HG03280 (cell line): ENCODE results near the gene SLC1A6.
"Not testable (repeated sequence)": the region's sequence is repeated elsewhere in the genome, so short reads cannot be mapped to it uniquely, and the experiment has no call there.

Experiments used
- ATAC-seq: cut with Tn5 transposase; IDR thresholded peaks from one replicate; pipeline ENCODE4 v1.9.1; 2021; ENCODE audit warnings: mild to moderate bottlenecking, moderate library complexity; ENCODE audit not compliant: unreplicated experiment

The SLC1A6 gene

DNA sequence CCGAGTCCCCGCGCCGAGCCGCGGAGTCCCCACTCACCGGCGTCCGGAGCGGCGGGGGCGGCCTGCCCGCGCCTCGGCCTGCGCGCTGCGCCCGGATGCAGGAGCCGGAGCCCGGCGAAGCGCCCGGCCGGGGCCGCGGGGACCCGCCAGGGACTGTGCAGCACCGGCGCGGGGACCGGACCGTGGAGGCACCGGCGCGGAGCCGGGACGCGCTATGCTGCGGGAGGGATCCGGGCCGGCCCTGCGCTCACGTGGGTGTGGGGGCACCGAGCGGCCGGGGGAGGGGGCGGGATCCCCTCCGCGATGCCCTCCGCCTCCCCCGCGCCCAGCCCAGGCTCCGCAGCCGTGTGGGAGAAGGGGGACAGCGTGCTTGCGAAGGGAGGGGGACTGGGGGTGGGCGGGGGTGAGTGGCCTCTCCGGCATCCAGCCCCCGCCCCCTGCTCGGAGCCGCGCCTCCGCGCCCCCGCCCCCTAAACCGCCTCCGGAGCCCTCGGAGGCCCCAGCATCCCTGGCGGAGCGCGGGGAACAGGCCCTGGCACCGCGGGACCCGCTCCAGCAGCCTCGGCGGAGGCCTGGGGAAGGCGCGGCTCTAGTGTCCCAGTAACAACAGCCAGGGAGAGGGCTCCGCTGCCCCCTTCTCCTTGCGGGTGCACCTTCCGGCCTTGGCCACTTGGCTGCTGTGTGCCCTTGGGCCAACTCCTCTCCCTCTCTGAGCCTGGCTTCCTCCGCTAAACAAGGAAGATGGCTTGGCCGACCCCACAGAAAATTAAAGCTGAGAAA lies at the start of gene SLC1A6:
Gene SLC1A6 (minus strand): TSS at position 389 of the 780 bp plus-strand sequence. CDS start 6,954 bp downstream, outside the sequence.
- ATAC-seq, result no peak

GRCh38 chr19:15028490-15028889 lies 48.8 kb upstream of the SLC1A6 start:
- no peak for ATAC-seq

DNA sequence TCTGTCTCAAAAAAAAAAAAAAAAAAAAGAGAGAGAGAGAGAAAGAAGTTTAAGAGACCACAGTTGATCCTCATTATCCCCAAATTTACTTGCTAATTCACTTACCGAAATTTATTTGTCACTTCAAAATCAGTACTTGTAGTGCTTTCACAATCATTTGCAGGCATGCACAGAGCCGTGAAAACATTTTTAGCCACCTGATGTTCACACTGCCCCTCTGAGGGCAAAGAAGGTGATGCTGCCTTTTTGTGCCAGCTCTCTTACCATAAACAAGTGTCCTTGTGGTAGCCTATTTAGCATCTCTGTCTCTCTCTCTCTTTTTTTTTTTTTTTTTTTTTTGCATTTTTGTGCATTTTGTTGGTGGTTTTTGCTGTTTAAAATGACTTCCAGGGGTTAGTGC lies 45.6 kb upstream of the SLC1A6 start:
- no peak for ATAC-seq

- no peak for ATAC-seq
Observed at GRCh38 chr19:15022752-15023151, 43.1 kb upstream of the SLC1A6 start.

GRCh38 chr19:15021286-15022007 lies 41.8 kb upstream of the SLC1A6 start:
- ATAC-seq, result no peak

GRCh38 chr19:15018836-15019235 lies 39.2 kb upstream of the SLC1A6 start:
- ATAC-seq, result not testable (repeated sequence)

- ATAC-seq, result no peak
Observed at GRCh38 chr19:15015946-15016542, 36.4 kb upstream of the SLC1A6 start.

DNA sequence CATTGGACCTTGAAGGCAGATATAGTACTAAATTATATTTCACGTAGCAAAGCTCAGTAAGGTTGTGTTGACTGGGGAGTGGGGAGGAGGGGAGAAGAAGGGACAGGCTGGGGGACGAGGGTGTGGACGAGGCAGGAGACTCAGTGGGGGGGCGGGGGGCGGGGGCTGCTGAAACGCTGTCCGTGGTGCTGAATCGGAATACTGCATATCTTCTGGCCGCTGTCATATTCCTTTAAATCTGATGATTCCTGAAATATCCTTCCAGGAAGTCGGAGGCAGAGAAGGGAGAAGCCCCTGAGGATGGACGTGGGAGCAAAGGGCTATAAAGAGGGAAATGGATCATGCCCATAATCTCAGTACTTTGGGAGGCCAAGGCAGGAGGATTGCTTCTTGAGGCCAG lies 34.9 kb upstream of the SLC1A6 start:
- no peak for ATAC-seq

- ATAC-seq, result no peak
Observed at GRCh38 chr19:15010501-15011300, 31.0 kb upstream of the SLC1A6 start.

DNA sequence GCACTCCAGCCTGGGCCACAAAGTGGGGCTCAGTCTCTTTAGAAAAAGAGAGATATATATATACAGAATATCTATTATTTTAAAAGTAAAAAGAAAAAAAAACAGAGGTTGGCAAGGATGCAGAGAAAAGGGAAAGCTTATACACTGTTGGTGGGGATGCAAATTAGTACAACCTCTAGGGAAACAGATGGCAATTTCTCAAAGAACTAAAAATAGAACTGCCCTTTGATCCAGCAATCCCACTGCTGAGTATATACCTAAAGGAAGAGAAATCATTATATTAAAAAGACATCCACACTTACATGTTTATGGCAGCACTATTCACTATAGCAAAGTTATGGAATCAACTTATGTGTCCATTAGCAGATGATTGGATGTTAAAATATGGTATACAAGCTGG lies 28.6 kb upstream of the SLC1A6 start:
- ATAC-seq, result no peak

- ATAC-seq, result no peak
Observed at GRCh38 chr19:14997981-14998380, 18.3 kb upstream of the SLC1A6 start.

DNA sequence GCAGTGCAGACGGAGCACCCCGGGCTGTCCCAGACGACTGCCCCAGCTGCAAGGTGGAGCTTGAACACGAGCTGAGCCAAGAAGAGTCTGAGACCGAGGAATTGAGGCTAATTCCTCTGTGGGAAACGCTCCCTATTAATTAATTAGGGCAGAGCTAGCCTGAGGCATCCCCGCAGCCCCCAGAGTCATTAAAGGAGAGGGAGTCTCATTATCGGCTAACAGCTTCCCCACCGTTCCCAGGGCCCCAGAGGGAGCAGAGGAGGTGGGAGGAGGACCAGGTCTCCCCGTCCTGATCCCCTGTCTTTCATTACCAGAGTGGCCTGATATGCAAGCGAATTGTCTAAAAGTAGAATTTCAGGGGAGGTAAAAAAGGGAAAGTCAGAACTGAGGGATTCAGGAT lies 13.1 kb upstream of the SLC1A6 start:
- ATAC-seq, result no peak

DNA sequence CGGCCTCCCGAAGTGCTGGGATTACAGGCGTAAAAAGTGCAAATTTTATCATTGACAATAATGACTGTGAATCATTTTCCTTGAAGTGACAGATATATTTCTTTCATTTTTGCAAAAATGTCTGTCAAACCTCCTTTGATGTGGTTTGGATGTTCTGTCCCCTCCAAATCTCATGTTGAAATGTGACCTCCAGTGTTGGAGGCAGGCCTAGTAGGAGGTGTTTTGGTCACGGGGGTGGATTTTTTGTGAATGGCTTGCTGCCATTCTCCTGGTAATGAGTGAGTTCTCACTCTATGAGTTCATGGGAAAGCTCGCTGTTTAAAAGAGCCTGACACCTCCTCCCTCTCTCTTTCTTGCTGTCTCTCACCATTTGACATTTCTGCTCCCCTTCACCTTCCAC lies 5.5 kb upstream of the SLC1A6 start:
- no peak for ATAC-seq

- ATAC-seq, result no peak
Observed at GRCh38 chr19:14978161-14978776, 1.4 kb downstream of the SLC1A6 start.

- ATAC-seq, result no peak
Observed at GRCh38 chr19:14977128-14977527, 2.5 kb downstream of the SLC1A6 start.

DNA sequence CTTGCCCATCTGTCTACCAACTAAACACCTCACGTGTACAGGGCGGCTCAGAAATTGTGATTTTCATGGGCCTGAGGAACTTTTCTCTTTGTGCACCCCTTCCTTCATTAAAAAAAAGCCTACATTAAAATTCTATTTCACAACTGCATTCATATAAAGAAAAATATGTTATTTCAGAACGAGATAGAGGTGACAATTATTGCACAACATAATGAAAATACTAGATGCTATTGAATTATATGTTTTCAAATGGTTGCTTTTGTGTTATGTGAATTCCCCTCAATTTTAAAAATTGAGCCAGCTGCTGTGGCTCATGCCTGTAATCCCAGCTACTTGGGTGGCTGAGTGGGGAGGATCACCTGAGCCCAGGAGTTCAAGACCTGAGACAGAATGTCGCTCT lies 5.2 kb downstream of the SLC1A6 start:
- ATAC-seq, result no peak

- ATAC-seq, result no peak
Observed at GRCh38 chr19:14972676-14973075, 7.0 kb downstream of the SLC1A6 start.

DNA sequence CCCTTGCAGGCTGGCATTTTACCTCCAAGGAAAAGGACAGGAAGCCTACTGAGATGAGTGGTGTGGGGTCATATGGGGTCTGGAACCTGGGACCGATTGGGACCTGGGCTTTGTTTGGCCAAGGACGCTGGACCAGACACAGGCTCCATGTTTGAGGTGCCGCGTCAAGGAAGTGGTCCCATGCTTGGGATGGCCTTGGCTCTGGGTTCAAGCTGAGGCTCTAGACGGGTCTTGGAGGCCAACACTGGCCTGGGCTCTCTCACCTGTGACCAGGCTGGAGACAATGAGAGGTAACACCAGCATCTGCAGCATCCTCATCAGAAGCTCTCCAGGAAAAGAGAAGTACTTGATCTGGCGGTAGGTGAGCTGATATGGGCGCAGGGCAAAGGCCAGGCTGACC lies 8.2 kb downstream of the SLC1A6 start:
- ATAC-seq, result no peak

- no peak for ATAC-seq
Observed at GRCh38 chr19:14968247-14968646, 11.4 kb downstream of the SLC1A6 start.

GRCh38 chr19:14961956-14962685 lies 17.5 kb downstream of the SLC1A6 start:
- no peak for ATAC-seq
